Small intestine (tissue), 7 donors: ENCODE measurements around the gene LAMA2. TPM values are rescaled to one million over a fixed set of nuclear protein-coding genes. Genes with fewer than 3 reads are reported as not detected.
A peak's percentile ranks its signal among the peaks of the same experiment; 100 is the strongest.

Experiments
- DNase-seq, 2 donors: peaks; one replicate each; pipeline versions ENCODE4 v3.0.0 to v3.0.0-alpha.2; 2013
- FAIRE-seq: peaks from 2 replicates; lab custom pipeline; 2012; peaks lifted over from hg19 to GRCh38; lab: Jason Lieb, UNC
- H3K27ac ChIP-seq, 3 donors: one replicate each; pipeline ENCODE4 v1.5.1; 2013; ENCODE audit warnings: low read length in 2 of 3, mild to moderate bottlenecking in 2 of 3, control low read depth in 1 of 3, inconsistent platforms in 1 of 3, low read depth in 1 of 3, moderate library complexity in 1 of 3
- H3K27me3 ChIP-seq, 3 donors: one replicate each; pipeline ENCODE4 v1.6.1; 2013; ENCODE audit warnings: low read length in 3 of 3, inconsistent platforms in 1 of 3; ENCODE audit not compliant: control insufficient read depth in 3 of 3, insufficient read depth in 3 of 3
- H3K36me3 ChIP-seq, 3 donors: one replicate each; pipeline ENCODE4 v1.6.1; 2013; ENCODE audit warnings: low read length in 3 of 3, inconsistent platforms in 1 of 3, low read depth in 1 of 3, mild to moderate bottlenecking in 1 of 3, moderate library complexity in 1 of 3; ENCODE audit not compliant: control insufficient read depth in 3 of 3, insufficient read depth in 2 of 3
- H3K4me1 ChIP-seq, 3 donors: one replicate each; pipeline ENCODE4 v1.6.1; 2013; ENCODE audit warnings: low read length in 2 of 3, inconsistent platforms in 1 of 3, low read depth in 1 of 3, mild to moderate bottlenecking in 1 of 3, moderate library complexity in 1 of 3; ENCODE audit not compliant: control insufficient read depth in 3 of 3, insufficient read depth in 2 of 3
- H3K4me3 ChIP-seq, 3 donors: one replicate each; pipeline ENCODE4 v1.5.1; 2013; ENCODE audit warnings: low read length in 3 of 3, control low read depth in 1 of 3, inconsistent platforms in 1 of 3, low read depth in 1 of 3, mild to moderate bottlenecking in 1 of 3, moderate library complexity in 1 of 3
- H3K9me3 ChIP-seq, 2 donors: one replicate each; pipeline ENCODE4 v1.6.1; 2013; ENCODE audit warnings: low read depth in 1 of 2, low read length in 1 of 2; ENCODE audit not compliant: control insufficient read depth in 2 of 2, insufficient read depth in 1 of 2
- WGBS, 3 donors: extraction: QIAGEN DNeasy Blood & Tissue Kit; methylation state at CpG; one replicate each; pipeline ENCODE4 v1.1.7; 2013; 5-methylcytosine and 5-hydroxymethylcytosine counted together
- polyA plus RNA-seq, 4 donors: library from polyadenylated mRNA; stranded (reverse) in 3 of 4; unstranded in 1 of 4; fragments of 200-250 nt in 3 of 4; fragments of 120-200 nt in 1 of 4; gene quantifications; one replicate each; pipeline versions ENCODE4 v1.2.1 to v1.2.3, GENCODE V29; 2013
- donor health status: healthy with polysubstance abuse.
- donor health status: control.
- donor health status: control.
- donor health status: Bipolar disorder and iron deficiency.
- donor health status: healthy.

The LAMA2 gene
- polyA plus RNA-seq, 4 donors = 0.67 to 12.7 (median 1.1) TPM

DNA sequence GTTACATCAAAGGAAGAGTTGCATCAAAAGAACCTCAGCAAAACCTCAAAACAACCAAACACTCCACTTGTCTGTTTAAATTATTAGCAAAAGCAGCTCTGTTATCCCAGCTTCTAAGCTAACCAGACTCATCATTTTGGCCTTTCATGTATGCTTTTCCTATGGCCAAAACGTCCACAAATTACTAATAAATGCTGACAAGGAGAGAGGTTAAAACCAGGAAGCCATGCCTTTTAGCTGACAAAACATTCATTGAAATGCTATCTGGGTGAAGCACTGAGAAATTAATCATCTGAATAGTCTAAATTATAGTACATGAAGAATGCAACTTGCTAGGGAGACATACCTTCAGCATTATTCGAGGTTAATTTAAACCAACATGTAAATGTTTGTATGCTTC lies 80.6 kb downstream of the LAMA2 start:
- H3K4me1 ChIP-seq = no peaks in the 10 kb centered on the region
- DNase-seq (no peak), FAIRE-seq (no peak)
- no peaks in the 10 kb centered on the region for H3K36me3 ChIP-seq
- 41 to 59% (median 57%) methylated on average over 2 of the region's 2 CpGs for WGBS, 3 donors
- no peak overlapping the region for H3K27ac ChIP-seq
- H3K9me3 ChIP-seq = no peaks in the 10 kb centered on the region
- H3K4me3 ChIP-seq = no peak overlapping the region
- no peaks in the 10 kb centered on the region for H3K27me3 ChIP-seq

DNA sequence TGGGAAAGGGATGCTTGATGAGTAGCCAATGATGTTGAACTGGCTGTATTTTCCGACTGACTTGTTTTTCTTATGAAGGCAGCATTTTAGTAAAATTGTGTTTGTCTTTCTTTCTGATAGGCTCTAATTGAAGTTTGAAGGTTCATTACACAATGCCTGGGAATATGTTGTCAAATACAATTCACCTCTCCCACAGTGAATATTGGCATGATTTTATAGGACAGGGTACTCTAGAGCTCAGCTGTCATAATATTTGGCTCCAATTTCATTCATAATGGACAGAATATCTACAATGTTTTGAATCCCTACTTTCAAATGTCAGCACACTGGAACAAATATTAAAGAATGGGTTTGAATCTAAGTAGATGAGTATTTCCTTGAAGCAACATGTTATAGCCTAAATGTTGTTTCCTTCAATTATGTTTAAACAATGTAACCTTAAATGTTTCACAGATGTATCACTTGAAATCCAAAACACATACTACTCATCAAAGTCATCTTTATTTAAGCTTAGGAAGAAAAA lies 81.4 kb downstream of the LAMA2 start:
- WGBS, 3 donors = 81 to 93% (median 85%) methylated on average over 1 of the region's 1 CpG
- Histone ChIP-seq H3K9me3 (no peaks in the 10 kb centered on the region), H3K36me3 (no peaks in the 10 kb centered on the region), H3K27ac (no peak overlapping the region), H3K4me3 (no peak overlapping the region), H3K4me1 (no peaks in the 10 kb centered on the region), H3K27me3 (no peaks in the 10 kb centered on the region)
- no peak for FAIRE-seq
- no peak for DNase-seq

DNA sequence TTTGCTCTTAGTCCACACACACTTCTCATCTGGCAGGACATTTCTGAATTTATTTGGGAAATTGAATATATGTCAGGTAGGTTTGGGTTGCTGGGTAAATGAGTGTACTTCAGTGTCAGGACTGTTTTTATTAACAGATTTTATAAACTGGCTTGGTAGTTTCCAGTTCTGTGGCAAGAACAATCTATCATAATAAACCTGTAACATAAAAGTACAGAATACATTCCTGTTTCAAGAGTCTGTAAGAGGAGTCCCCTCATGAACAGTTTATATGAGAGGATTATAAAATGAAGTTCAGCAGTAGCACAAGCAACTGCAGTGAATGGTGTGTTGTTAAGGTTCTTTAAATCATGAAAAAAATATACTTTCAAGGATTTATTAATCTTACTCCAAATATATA lies 81.8 kb downstream of the LAMA2 start:
- no peaks in the 10 kb centered on the region for H3K4me1 ChIP-seq
- no peak for DNase-seq
- H3K36me3 ChIP-seq = no peaks in the 10 kb centered on the region
- no peaks in the 10 kb centered on the region for H3K9me3 ChIP-seq
- no peak for FAIRE-seq
- no peaks in the 10 kb centered on the region for H3K27me3 ChIP-seq
- no peak overlapping the region for H3K27ac ChIP-seq
- H3K4me3 ChIP-seq = no peak overlapping the region

DNA sequence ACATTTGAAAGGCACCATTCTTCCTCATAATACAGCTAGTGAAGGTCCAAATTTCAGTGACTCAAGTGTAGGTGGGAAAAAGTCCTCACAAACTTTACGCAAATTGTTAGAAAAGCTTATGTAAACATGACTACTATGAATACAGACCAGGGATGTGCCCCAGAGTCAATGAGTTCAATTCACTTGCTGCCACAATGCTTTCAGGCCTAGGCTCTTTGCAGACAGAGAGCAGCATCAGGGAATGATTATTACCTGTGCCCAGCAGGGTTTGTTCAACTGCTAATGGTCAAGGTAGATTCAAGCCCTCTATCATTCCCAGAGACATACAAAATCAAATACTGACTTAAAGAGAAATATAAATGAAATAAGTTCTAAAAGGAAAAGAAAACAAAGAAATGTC lies 84.0 kb downstream of the LAMA2 start:
- DNase-seq = no peak
- no peak for FAIRE-seq
- H3K36me3 ChIP-seq = no peaks in the 10 kb centered on the region
- 91 to 100% (median 93%) methylated on average over 1 of the region's 1 CpG for WGBS, 3 donors
- H3K4me3 ChIP-seq = no peak overlapping the region
- no peaks in the 10 kb centered on the region for H3K4me1 ChIP-seq
- H3K9me3 ChIP-seq = no peaks in the 10 kb centered on the region
- H3K27me3 ChIP-seq = no peaks in the 10 kb centered on the region
- H3K27ac ChIP-seq = no peak overlapping the region

DNA sequence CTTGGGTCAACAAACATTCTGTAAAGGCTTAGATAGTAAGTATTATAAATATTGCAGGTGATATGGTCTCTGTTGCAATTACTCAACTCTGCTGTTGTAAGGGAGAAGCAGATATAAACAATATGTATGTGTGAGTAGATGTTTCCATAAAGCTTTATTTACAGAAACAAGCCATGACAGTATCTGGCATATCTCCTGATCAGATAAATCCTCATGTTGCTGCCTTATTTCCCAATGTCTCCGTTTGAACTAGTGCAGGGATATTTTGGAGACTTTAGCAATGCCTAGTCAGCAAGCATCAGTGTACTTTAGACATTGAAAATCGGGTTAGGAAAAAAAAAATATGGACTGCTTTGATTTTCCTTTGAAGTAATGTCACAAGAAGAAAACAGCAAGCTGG lies 96.1 kb downstream of the LAMA2 start:
- H3K27ac ChIP-seq = no peak overlapping the region
- H3K9me3 ChIP-seq = no peaks in the 10 kb centered on the region
- DNase-seq (no peak), FAIRE-seq (no peak)
- no peak overlapping the region for H3K4me3 ChIP-seq
- no peaks in the 10 kb centered on the region for H3K36me3 ChIP-seq
- WGBS, 3 donors = 27 to 57% (median 32%) methylated on average over 2 of the region's 2 CpGs
- H3K27me3 ChIP-seq = no peaks in the 10 kb centered on the region
- no peaks in the 10 kb centered on the region for H3K4me1 ChIP-seq

DNA sequence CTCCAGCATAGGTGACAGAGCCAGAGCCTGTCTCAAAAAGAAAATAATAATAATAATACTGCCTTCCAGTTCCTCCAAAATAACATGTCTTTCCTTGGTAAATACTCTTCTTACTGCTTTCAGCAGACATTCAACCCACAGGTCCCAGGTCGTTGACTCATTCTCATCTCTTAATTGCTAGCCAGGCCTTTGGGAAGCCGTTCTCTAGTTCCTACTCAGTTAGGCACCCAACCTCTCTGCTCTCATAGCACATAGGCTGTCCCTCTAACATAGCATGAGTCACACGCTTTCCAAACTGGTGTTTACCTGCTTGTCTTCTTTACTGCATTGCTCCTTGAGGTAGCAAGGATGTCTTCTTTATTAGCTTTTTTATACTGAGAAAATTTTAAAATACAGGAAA lies 98.8 kb downstream of the LAMA2 start:
- no peaks in the 10 kb centered on the region for H3K27me3 ChIP-seq
- WGBS, 3 donors = 74 to 81% (median 80%) methylated on average over 3 of the region's 3 CpGs
- H3K27ac ChIP-seq = no peak overlapping the region
- no peaks in the 10 kb centered on the region for H3K9me3 ChIP-seq
- no peak overlapping the region for H3K4me3 ChIP-seq
- DNase-seq = no peak
- H3K36me3 ChIP-seq = no peaks in the 10 kb centered on the region
- H3K4me1 ChIP-seq = no peaks in the 10 kb centered on the region
- no peak for FAIRE-seq

DNA sequence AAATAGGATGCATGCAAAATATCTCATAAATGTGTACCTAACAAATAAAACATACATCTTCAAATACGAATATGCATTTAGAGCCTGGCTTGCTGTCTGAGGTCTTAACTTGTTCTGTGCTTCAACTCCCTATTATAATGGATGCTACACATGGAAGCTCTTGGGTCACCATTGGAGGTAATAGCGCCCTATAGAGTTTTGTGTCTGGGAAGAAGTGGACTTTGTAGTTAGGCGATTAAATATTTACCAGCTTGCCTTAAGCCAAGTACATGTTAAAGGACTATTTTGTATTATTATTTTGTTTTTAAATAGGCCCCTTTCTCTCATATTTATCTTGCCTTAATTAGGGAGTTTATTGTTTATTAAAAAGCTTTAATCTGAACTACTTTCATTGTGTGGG lies 107.4 kb downstream of the LAMA2 start:
- peak; percentile 39 to 47 for DNase-seq
- Histone ChIP-seq H3K9me3 (peaks cover 0 to 6% of the 10 kb centered on the region in 2 donors), H3K27me3 (no peaks in the 10 kb centered on the region), H3K27ac (no peak overlapping the region), H3K4me3 (no peak overlapping the region), H3K36me3 (no peaks in the 10 kb centered on the region), H3K4me1 (no peaks in the 10 kb centered on the region)
- FAIRE-seq = no peak
- WGBS, 3 donors = 28 to 61% (median 47%) methylated on average over 3 of the region's 3 CpGs

DNA sequence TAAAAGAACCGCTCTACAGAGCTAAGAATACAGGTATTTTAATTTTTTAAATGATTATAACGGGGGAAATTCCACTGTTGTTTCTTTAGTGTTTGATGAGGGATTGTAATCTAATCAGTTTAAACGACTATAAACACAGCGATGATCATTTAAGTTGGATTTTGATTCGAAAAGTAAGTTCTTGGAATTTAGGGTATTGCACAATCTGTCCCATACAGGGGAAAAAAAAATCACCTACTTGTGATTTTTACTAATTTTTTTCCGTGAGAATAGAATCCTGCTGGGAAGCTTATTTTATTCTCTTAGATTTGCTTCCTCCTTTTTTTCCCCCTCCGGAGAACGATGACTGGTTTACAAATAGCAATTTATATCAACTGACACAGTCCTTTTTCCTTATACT lies 108.0 kb downstream of the LAMA2 start:
- Histone ChIP-seq H3K4me1 (no peaks in the 10 kb centered on the region), H3K27me3 (no peaks in the 10 kb centered on the region), H3K36me3 (no peaks in the 10 kb centered on the region), H3K4me3 (no peak overlapping the region), H3K9me3 (peaks cover 0 to 6% of the 10 kb centered on the region in 2 donors), H3K27ac (no peak overlapping the region)
- 10 to 64% (median 28%) methylated on average over 8 of the region's 8 CpGs for WGBS, 3 donors
- no peak for DNase-seq
- FAIRE-seq = no peak

DNA sequence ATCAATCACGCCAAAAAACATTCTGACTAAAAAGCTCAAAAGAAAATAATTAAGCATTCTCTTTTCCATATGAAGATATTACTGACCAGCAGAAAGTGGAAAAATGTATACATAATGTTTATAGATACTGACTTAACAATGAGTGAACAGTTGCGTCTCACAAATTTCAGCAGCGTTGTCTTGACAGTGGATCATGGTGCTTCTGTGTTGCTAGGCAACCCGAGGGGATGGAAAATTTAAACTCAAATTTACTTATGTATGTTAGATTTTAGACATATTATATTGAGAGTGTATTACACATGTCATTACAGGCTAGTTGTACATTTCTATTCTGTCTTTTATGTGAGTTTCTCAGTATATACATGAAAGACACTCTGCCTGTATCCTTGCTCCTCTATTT lies 110.2 kb downstream of the LAMA2 start:
- Histone ChIP-seq H3K36me3 (no peaks in the 10 kb centered on the region), H3K27ac (no peak overlapping the region), H3K4me3 (no peak overlapping the region), H3K9me3 (peaks cover 0 to 6% of the 10 kb centered on the region in 2 donors), H3K27me3 (no peaks in the 10 kb centered on the region), H3K4me1 (no peaks in the 10 kb centered on the region)
- DNase-seq (no peak), FAIRE-seq (no peak)
- 89 to 93% (median 89%) methylated on average over 4 of the region's 4 CpGs for WGBS, 3 donors
